B cell (primary cell): ENCODE measurements around the gene C1QTNF12. TPM values are rescaled to one million over a fixed set of nuclear protein-coding genes. Genes with fewer than 3 reads are reported as not detected.

Source experiments
- ATAC-seq: fragments of 200-7000 bp; cut with Tn5 transposase; one replicate; pipeline ENCODE4 v1.10.0; 2021; ENCODE audit warnings: low read depth, mild to moderate bottlenecking, moderate number of reproducible peaks, moderate library complexity
- CTCF ChIA-PET: fragments of 350-600 bp; sonication (Branson Sonifier 250); formaldehyde crosslinking; loops from one replicate; lab custom pipeline; 2021; ENCODE audit warnings: antibody characterized with exemption, inconsistent platforms; lab: Charles Lee
- POLR2A ChIA-PET: fragments of 350-600 bp; sonication (Branson Sonifier 250); formaldehyde crosslinking; loops from one replicate; lab custom pipeline; 2021; ENCODE audit warnings: antibody characterized with exemption; lab: Charles Lee
- DNase-seq: peaks from one replicate; pipeline ENCODE4 v3.0.0; 2013
- H2AFZ ChIP-seq: 2 replicates; pipeline ENCODE4 v1.6.1; 2012; ENCODE audit warnings: mild to moderate bottlenecking, low read depth, low read length; ENCODE audit not compliant: insufficient read depth, poor library complexity, severe bottlenecking
- H3K27ac ChIP-seq, 2 donors: 1 replicate in 1 of 2; 2 replicates in 1 of 2; pipeline ENCODE4 v1.5.1; 2012 to 2013; ENCODE audit warnings: low read length in 2 of 2, mild to moderate bottlenecking in 2 of 2, moderate library complexity in 1 of 2
- H3K27me3 ChIP-seq, 4 experiments: fragments of 200-600 bp in 1 of 4; sonication (generic) in 1 of 4; replicated peaks in 1 of 4; 1 replicate in 2 of 4; 2 replicates in 2 of 4; pipeline versions ENCODE4 v1.6.1 to v1.7.0; 2013 to 2016; ENCODE audit warnings: low read length in 3 of 4, mild to moderate bottlenecking in 2 of 4, mixed read lengths in 1 of 4, moderate library complexity in 1 of 4; ENCODE audit not compliant: insufficient read depth in 4 of 4, control insufficient read depth in 3 of 4; ENCODE audit errors: control extremely low read depth in 1 of 4
- H3K36me3 ChIP-seq, 2 experiments: replicated peaks in 1 of 2; 1 replicate in 1 of 2; 2 replicates in 1 of 2; pipeline versions ENCODE4 v1.6.1 to v1.7.1; 2013; ENCODE audit warnings: low read length in 1 of 2; ENCODE audit not compliant: insufficient read depth in 2 of 2, control insufficient read depth in 1 of 2; ENCODE audit errors: control extremely low read depth in 1 of 2, extremely low read depth in 1 of 2
- H3K4me1 ChIP-seq, 2 donors: fragments of 200-600 bp in 1 of 2; sonication (generic) in 1 of 2; 1 replicate in 1 of 2; 2 replicates in 1 of 2; pipeline versions ENCODE4 v1.5.1 to v1.6.1; 2013 to 2017; ENCODE audit warnings: low read length in 2 of 2; ENCODE audit not compliant: control insufficient read depth in 2 of 2, insufficient read depth in 2 of 2
- H3K4me2 ChIP-seq: replicated peaks from 2 replicates; pipeline ENCODE3; 2012; ENCODE audit warnings: mild to moderate bottlenecking, low read depth, low read length; ENCODE audit not compliant: poor library complexity, severe bottlenecking
- H3K4me3 ChIP-seq, 5 experiments: fragments of 200-600 bp in 1 of 5; sonication (generic) in 1 of 5; 1 replicate in 3 of 5; 2 replicates in 2 of 5; pipeline versions ENCODE4 v1.5.1 to v1.7.0; 2011 to 2016; ENCODE audit warnings: low read length in 4 of 5, mild to moderate bottlenecking in 4 of 5, low read depth in 2 of 5, control low read depth in 1 of 5, moderate library complexity in 1 of 5; ENCODE audit not compliant: insufficient read depth in 1 of 5; ENCODE audit errors: control extremely low read depth in 1 of 5, extremely low read depth in 1 of 5
- H3K79me2 ChIP-seq: fragments of 200-600 bp; sonication (generic); one replicate; pipeline ENCODE4 v1.6.0; 2016; ENCODE audit warnings: low read length; ENCODE audit not compliant: control insufficient read depth, insufficient read depth
- H3K9ac ChIP-seq: fragments of 200-600 bp; sonication (generic); 2 replicates; pipeline ENCODE4 v1.6.1; 2017; ENCODE audit warnings: mild to moderate bottlenecking, low read length, moderate library complexity
- H3K9me3 ChIP-seq, 3 donors: one replicate each; pipeline versions ENCODE4 v1.6.1 to v1.7.1; 2013; ENCODE audit warnings: low read length in 2 of 3; ENCODE audit not compliant: control insufficient read depth in 2 of 3, insufficient read depth in 1 of 3; ENCODE audit errors: control extremely low read depth in 1 of 3
- H4K20me1 ChIP-seq: 2 replicates; pipeline ENCODE4 v1.6.0; 2012; ENCODE audit warnings: mild to moderate bottlenecking, low read length; ENCODE audit not compliant: insufficient read depth, control insufficient read depth, poor library complexity, severe bottlenecking
- H3K27ac Mint-ChIP-seq: one replicate; pipeline ENCODE4 v1.8.0; 2021; ENCODE audit warnings: mixed read lengths
- H3K27me3 Mint-ChIP-seq: one replicate; pipeline ENCODE4 v1.8.0; 2021; ENCODE audit warnings: mixed read lengths
- H3K4me1 Mint-ChIP-seq: one replicate; pipeline ENCODE4 v1.8.0; 2021; ENCODE audit warnings: mixed read lengths
- H3K4me3 Mint-ChIP-seq: one replicate; pipeline ENCODE4 v1.8.0; 2021; ENCODE audit warnings: mixed read lengths
- H3K9me3 Mint-ChIP-seq: one replicate; pipeline ENCODE4 v1.8.0; 2022; ENCODE audit warnings: mixed read lengths; ENCODE audit not compliant: insufficient read depth
- EZH2 ChIP-seq: IDR thresholded peaks from 2 replicates; pipeline ENCODE4 v1.6.1; 2012; ENCODE audit warnings: borderline replicate concordance, low read depth, mild to moderate bottlenecking, moderate library complexity, low read length; ENCODE audit not compliant: insufficient read depth, poor library complexity, severe bottlenecking
- WGBS: methylation state at CpG from one replicate; pipeline ENCODE4 v1.1.5; 2013; ENCODE audit warnings: missing lambda C conversion rate; ENCODE audit not compliant: insufficient coverage; 5-methylcytosine and 5-hydroxymethylcytosine counted together
- intact Hi-C: fragments of 100-400 bp; cut with micrococcal nuclease; formaldehyde crosslinking; loops from one replicate; pipeline ENCODE4 v1.10.0; 2022
- polyA plus RNA-seq: library from polyadenylated mRNA; depleted of rRNA; stranded (reverse); fragments of >200 nt; gene quantifications from 2 replicates; pipeline ENCODE4 v1.2.3, GENCODE V29; 2012
- total RNA-seq, 2 donors: library from RNA; stranded (reverse); fragments of 120-200 nt in 1 of 2; gene quantifications; 1 replicate in 1 of 2; 2 replicates in 1 of 2; pipeline versions ENCODE4 v1.2.3 to v1.2.4, GENCODE V29; 2013 to 2022
- TF ChIP-seq, protein P1 (sequence below): fragments of 200-600 bp; IDR thresholded peaks from one replicate; pipeline ENCODE4 v1.8.0; 2022; ENCODE audit warnings: antibody characterized with exemption, mild to moderate bottlenecking

The C1QTNF12 gene
- total and polyA plus RNA-seq, 2 donors (not counting 1 experiment from before 2014, with no cell fraction given) = 1.2 to 3.2 TPM

GRCh38 chr1:1255611-1256010, 9.1 kb upstream of the C1QTNF12 start:
- WGBS = 93% methylated on average over 9 of the region's 10 CpGs
- Histone ChIP-seq H3K79me2 (peaks cover 24% of the 10 kb centered on the region), H4K20me1 (peaks cover 30% of the 10 kb centered on the region), H3K4me2 (no peak overlapping the region), H3K9me3 (no peaks in the 10 kb centered on the region), H3K9ac (no peak overlapping the region), H3K36me3 (peaks cover 0 to 44% of the 10 kb centered on the region in 2 experiments), H2AFZ (no peak overlapping the region), H3K27ac (no peak overlapping the region), H3K27me3 (no peaks in the 10 kb centered on the region), H3K4me1 (peaks cover 7 to 13% of the 10 kb centered on the region in 2 donors), H3K4me3 (no peak overlapping the region)
- Mint-ChIP-seq H3K4me3 (no peak overlapping the region), H3K4me1 (peaks cover 17% of the 10 kb centered on the region), H3K27me3 (no peaks in the 10 kb centered on the region), H3K9me3 (no peaks in the 10 kb centered on the region), H3K27ac (no peak overlapping the region)
- intact Hi-C loops = no loop called here
- POLR2A ChIA-PET = no interaction called here
- DNase-seq = no peak
- no peak for ATAC-seq
- CTCF ChIA-PET = interaction anchor here (1.6 kb wide), 1 partner anchor 134 kb away, joined by 5 read pairs; no protein-coding TSS in a partner anchor
- no peak for TF ChIP-seq EZH2
- TF ChIP-seq, protein P1, sequence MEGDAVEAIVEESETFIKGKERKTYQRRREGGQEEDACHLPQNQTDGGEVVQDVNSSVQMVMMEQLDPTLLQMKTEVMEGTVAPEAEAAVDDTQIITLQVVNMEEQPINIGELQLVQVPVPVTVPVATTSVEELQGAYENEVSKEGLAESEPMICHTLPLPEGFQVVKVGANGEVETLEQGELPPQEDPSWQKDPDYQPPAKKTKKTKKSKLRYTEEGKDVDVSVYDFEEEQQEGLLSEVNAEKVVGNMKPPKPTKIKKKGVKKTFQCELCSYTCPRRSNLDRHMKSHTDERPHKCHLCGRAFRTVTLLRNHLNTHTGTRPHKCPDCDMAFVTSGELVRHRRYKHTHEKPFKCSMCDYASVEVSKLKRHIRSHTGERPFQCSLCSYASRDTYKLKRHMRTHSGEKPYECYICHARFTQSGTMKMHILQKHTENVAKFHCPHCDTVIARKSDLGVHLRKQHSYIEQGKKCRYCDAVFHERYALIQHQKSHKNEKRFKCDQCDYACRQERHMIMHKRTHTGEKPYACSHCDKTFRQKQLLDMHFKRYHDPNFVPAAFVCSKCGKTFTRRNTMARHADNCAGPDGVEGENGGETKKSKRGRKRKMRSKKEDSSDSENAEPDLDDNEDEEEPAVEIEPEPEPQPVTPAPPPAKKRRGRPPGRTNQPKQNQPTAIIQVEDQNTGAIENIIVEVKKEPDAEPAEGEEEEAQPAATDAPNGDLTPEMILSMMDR = no peak

- H4K20me1 ChIP-seq = peaks cover 25% of the 10 kb centered on the region
- no peak overlapping the region for H3K4me2 ChIP-seq
- WGBS = 97% methylated on average over 21 of the region's 26 CpGs
- intact Hi-C loops = no loop called here
- H3K36me3 ChIP-seq = peaks cover 0 to 44% of the 10 kb centered on the region in 2 experiments
- no peaks in the 10 kb centered on the region for H3K9me3 ChIP-seq
- no peaks in the 10 kb centered on the region for H3K27me3 ChIP-seq
- no peaks in the 10 kb centered on the region for H3K9me3 Mint-ChIP-seq
- H3K27ac ChIP-seq = no peak overlapping the region
- ATAC-seq = no peak
- H3K4me1 ChIP-seq = peaks cover 10 to 13% of the 10 kb centered on the region in 2 donors
- no peak overlapping the region for H2AFZ ChIP-seq
- H3K79me2 ChIP-seq = peaks cover 18% of the 10 kb centered on the region
- peaks cover 16% of the 10 kb centered on the region for H3K4me1 Mint-ChIP-seq
- no peak for DNase-seq
- H3K27me3 Mint-ChIP-seq = no peaks in the 10 kb centered on the region
- H3K27ac Mint-ChIP-seq = no peak overlapping the region
- ChIA-PET POLR2A (no interaction called here), CTCF (interaction anchor here (1.6 kb wide), 1 partner anchor 133 kb away, joined by 5 read pairs; no protein-coding TSS in a partner anchor)
- H3K9ac ChIP-seq = no peak overlapping the region
- H3K4me3 Mint-ChIP-seq = no peak overlapping the region
- no peak for TF ChIP-seq EZH2
- TF ChIP-seq, protein P1 = no peak
- H3K4me3 ChIP-seq = no peak overlapping the region
Measured at GRCh38 chr1:1255078-1255477, 8.6 kb upstream of the C1QTNF12 start.
